Ishikawa (cell line): Measurements from ENCODE around the gene EPHB1.

Experiments
- CEBPB ChIP-seq: IDR thresholded peaks from 2 replicates; pipeline ENCODE4 v1.6.1; 2012
- EP300 ChIP-seq: IDR thresholded peaks from 2 replicates; pipeline ENCODE4 v1.6.1; 2012; ENCODE audit warnings: borderline replicate concordance

DNA sequence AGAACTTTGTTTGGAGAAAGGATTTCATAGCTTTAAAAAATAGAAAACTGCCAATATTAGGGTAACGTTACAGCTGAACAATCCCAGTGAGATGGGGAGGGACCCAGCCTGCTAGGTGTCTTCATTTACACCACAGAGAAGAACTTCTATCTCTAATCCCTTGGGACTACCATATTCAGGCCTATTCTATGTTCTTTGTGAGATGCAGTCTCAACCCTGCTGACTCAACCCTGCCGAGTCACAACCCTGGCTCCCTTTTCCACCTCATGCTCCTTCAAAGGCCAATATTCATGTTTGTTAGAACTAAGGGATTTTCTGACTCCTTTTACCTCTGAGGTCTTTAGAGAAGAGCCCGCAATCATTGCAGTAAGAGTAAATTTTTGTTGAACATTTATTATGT is 350.5 kb downstream of the EPHB1 start:
- TF ChIP-seq EP300: no peak
- TF ChIP-seq CEBPB: no peak
